GM12801 (cell line): ENCODE data around the gene ZNF438.

Experiments used
- CTCF ChIP-seq: IDR thresholded peaks from one replicate; pipeline ENCODE4 v1.5.1; 2011; ENCODE audit warnings: control low read depth; ENCODE audit not compliant: insufficient read length; ENCODE audit errors: extremely low read depth

ZNF438 gene

GRCh38 chr10:30967650-30968410, 63.8 kb downstream of the ZNF438 start:
- no peak for TF ChIP-seq CTCF

DNA sequence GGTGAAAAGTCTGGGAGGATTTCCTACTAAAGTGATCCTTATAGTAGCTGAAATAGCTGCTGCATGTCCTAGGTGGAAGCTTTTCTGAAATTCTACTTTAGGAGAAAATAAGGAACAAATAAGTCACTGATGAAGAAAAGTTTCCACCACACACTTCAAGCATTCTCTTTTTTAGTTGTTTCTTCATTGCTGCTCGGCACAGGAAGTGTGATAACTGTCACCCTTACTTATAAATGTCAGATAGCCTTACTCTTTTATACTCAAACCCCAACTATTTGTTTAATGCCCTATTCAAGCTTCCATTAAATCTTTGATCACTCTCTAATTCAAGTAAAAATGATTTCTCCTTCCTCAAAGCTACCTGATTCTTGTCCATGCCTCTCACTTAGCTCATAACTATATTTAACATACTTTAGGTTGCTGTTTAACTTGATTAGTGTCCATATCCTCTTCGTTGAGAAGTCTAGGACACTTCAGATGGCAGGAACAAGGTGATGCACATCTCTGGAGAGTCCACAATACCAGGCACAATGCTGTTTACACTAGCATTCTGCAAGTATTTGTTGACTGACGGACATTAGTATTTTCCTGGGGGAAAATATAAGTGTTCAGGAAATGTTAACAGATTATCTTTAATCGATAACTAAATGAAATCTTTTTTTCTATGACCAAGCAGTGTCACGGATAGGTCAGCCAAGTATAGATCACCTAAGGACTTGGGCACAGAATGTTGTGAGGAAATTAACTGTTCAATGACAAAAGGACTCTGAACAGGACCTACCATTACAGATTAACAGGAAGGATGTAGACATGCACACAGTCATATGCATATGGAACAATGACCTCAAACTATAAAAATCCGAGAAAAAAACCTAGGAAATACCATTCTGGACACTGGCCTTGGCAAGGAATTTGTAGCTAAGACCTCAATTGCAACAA, 67.4 kb downstream of the ZNF438 start:
- no peak for TF ChIP-seq CTCF

DNA sequence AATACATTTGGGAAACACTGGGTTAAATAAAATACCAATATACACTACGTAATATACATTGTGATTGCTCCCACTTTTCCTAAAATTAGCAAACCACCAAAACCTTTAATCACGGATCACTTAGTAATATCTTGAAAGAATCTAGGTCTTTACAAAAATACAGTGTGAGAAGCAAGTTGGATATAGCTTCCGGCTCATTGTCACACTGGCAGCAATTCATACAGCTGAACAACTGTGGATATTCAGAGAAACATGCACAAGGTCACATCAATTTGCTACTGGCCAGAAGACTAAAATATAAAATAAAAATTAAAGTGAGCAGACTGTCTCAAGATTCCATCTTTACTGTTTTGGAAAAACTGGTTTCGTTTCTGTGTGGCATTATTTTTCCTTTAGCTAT, 69.1 kb downstream of the ZNF438 start:
- TF ChIP-seq CTCF = no peak

DNA sequence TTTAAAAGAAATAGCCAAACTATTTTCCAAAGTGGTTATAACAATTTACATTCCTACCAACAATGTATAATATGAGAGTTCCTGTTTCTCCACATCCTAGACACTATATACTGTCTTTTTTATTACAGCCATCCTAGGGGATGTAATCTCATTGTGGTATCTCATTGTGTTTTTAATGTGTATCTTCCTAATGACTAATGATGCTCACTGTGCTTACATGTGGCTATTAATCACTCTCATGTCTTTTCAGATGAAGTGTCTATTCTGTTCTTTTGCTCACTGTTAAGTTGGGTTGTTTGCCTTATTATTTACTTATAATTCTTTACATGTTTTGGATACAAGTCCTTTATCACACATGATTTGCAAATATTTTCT, 71.8 kb downstream of the ZNF438 start:
- TF ChIP-seq CTCF = no peak

DNA sequence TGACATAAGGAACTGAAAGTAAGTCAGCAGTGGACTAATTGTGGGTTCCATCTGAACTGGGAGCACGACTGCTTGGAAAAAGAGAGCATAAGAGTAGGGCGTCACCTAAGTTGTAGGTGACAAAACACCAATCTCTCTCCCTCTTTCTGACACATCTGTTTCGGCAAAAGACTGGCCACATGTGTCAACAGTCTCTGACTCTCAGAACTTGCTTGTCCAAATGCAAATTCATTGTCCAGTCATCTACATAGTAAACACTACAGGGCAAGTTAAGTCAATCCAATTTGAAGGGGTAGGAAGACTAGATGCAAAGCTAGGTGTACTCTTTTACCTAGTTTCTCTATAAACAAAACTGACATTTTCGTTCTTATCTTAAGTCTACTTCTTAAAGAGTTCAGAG, 87.7 kb downstream of the ZNF438 start:
- TF ChIP-seq CTCF = no peak

GRCh38 chr10:30943451-30943850, 88.2 kb downstream of the ZNF438 start:
- no peak for TF ChIP-seq CTCF

DNA sequence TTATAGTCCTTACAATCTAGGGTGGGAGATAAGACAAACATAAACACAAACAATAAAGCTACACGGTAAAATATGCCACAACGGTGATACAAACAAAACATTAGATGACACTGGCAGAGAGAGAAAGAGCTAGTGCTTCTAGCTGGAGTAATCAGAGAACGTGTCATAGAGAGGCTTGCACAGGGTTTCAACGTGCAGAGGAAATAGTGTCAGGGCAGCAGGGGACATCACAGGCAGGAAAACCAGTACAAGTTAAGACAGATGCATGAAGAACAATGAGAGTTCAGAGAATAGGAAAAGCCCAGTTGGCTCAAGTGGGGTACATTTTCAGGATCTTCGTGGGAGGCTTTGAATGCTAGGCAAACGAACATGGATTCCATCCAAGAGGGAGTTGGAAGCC, 91.4 kb downstream of the ZNF438 start:
- TF ChIP-seq CTCF = no peak
